GM18520 (cell line): Measurements from ENCODE around the gene RTKN2.
"Not testable (repeated sequence)": the region's sequence is repeated elsewhere in the genome, so short reads cannot be mapped to it uniquely, and the experiment has no call there.

Experiments used
- ATAC-seq: cut with Tn5 transposase; IDR thresholded peaks from one replicate; pipeline ENCODE4 v1.9.1; 2021; ENCODE audit not compliant: unreplicated experiment

The RTKN2 gene

GRCh38 chr10:62261666-62262065, 7.0 kb downstream of the RTKN2 start:
- ATAC-seq = no peak

- ATAC-seq = no peak
Measured at GRCh38 chr10:62259998-62260397, 8.6 kb downstream of the RTKN2 start.

- ATAC-seq = no peak
Measured at GRCh38 chr10:62259456-62259855, 9.2 kb downstream of the RTKN2 start.

GRCh38 chr10:62258926-62259325, 9.7 kb downstream of the RTKN2 start:
- ATAC-seq = no peak

GRCh38 chr10:62253704-62254103, 14.9 kb downstream of the RTKN2 start:
- ATAC-seq = no peak

GRCh38 chr10:62252051-62252450, 16.6 kb downstream of the RTKN2 start:
- ATAC-seq = no peak

- ATAC-seq = no peak
Measured at GRCh38 chr10:62250594-62251198, 17.9 kb downstream of the RTKN2 start.

- ATAC-seq = no peak
Measured at GRCh38 chr10:62249957-62250356, 18.7 kb downstream of the RTKN2 start.

GRCh38 chr10:62248465-62248864, 20.2 kb downstream of the RTKN2 start:
- ATAC-seq = no peak

GRCh38 chr10:62244785-62245467, 23.7 kb downstream of the RTKN2 start:
- peak; percentile 54 for ATAC-seq

GRCh38 chr10:62244088-62244487, 24.6 kb downstream of the RTKN2 start:
- no peak for ATAC-seq

GRCh38 chr10:62243647-62243997, 25.0 kb downstream of the RTKN2 start:
- peak; percentile 14 for ATAC-seq

- ATAC-seq = peak; percentile 85
Measured at GRCh38 chr10:62242965-62243646, 25.5 kb downstream of the RTKN2 start.

GRCh38 chr10:62241521-62241920, 27.1 kb downstream of the RTKN2 start:
- ATAC-seq = not testable (repeated sequence)

GRCh38 chr10:62239994-62240393, 28.6 kb downstream of the RTKN2 start:
- no peak for ATAC-seq

GRCh38 chr10:62238880-62239279, 29.8 kb downstream of the RTKN2 start:
- ATAC-seq = no peak

- ATAC-seq = no peak
Measured at GRCh38 chr10:62237966-62238365, 30.7 kb downstream of the RTKN2 start.

- no peak for ATAC-seq
Measured at GRCh38 chr10:62237506-62237905, 31.1 kb downstream of the RTKN2 start.

GRCh38 chr10:62234077-62234605, 34.5 kb downstream of the RTKN2 start:
- no peak for ATAC-seq

GRCh38 chr10:62233356-62234076, 35.1 kb downstream of the RTKN2 start:
- ATAC-seq = no peak

GRCh38 chr10:62231805-62232204, 36.8 kb downstream of the RTKN2 start:
- ATAC-seq = no peak
